Activated CD4-positive, alpha-beta T cell treated with anti-CD3 and anti-CD28 coated beads, Interleukin-2, amount 50 U/mL, for 16 hours (primary cell): ENCODE data around the gene ALOX15B.
A peak's percentile ranks its signal among the peaks of the same experiment; 100 is the strongest.
"Not testable (repeated sequence)": the region's sequence is repeated elsewhere in the genome, so short reads cannot be mapped to it uniquely, and the experiment has no call there.

Source experiments
- DNase-seq: peaks from one replicate; pipeline ENCODE4 v3.0.0-alpha.2; 2020

Gene ALOX15B

DNA sequence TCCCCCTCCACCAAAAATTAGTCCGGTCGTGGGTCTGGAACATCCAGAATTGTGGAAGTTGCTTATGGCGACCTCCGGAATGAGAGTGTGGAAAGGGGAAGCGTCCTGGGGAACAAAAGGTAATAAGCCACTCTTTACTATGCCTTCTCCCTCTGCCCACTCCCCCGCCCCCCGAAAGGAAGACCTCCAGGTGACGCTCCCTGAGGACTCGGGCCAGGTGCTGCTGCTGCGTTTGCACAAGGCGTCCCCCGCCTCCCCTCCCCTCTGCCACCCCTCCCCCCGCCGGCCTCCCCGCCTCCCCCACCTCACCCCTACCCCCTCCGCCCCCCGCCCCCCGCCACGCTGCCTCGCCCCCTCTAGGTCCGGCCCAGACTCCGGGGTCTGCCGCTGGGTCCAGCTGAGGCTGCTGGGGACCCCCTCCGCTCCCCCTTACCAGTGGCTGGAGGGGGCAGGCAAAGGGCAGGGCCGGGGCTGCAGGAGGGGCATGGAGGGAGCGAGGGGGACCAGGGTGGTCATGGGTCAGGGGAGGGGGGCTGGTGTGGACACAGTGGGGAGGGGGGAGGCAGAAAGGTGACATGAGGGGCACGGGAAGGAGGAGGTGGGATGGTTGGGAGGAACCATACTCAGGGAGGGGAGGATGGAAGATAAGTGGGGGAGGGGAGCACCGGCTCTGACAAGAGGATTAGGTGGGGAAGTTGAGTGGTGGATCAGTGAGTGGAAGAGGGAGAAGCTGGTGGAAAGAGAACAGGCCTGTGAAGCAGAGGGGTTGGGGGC lies 25.1 kb downstream of the ALOX15B start:
- no peak for DNase-seq

GRCh38 chr17:8064561-8065019 lies 25.7 kb downstream of the ALOX15B start:
- DNase-seq = no peak

DNA sequence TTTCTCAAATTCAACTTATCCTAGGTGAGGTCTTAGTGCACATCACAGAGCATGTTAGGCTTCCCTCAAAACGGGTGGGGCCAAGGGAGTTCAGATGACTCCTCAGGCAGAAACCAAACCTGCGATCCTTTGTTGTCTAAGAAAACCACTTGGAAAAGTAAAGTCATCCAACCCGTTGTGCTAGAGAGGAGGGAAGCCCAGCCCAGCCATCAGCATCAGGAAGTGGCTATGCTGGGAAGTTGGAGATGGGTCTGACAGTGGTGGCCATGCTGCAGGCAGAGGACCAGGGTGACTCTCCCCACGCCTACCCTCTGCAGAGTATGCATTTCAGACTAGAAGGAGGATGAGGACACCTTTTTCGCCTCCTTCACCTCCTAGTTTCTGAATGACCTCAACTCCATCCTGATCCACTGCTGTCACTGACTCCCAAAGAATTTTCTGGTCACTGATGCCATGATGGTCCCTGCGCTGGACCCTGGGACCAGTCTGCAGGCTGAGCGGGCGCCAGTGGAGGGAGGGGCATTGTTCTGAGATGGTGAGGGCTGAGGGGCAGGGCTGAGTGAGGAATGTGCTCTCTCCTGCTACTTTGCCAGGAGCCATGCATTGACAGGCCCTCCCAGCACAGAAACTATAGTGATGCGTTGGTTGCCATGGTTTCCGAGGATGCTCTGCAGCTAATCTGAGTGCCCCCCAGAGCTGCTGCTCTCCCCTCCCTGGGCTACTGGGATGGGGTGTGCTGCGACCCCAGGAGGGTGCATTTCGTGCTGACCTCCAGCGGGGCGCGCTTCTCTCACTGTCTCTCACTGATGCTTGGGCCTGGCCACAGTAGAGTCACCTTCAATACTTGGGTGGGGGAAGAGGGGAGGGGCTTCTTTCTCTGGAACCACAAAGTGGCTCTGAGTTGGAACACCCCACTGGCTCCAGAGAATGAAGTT lies 28.2 kb downstream of the ALOX15B start:
- DNase-seq = no peak

- DNase-seq = no peak
Observed at GRCh38 chr17:8067806-8068205, 28.9 kb downstream of the ALOX15B start.

DNA sequence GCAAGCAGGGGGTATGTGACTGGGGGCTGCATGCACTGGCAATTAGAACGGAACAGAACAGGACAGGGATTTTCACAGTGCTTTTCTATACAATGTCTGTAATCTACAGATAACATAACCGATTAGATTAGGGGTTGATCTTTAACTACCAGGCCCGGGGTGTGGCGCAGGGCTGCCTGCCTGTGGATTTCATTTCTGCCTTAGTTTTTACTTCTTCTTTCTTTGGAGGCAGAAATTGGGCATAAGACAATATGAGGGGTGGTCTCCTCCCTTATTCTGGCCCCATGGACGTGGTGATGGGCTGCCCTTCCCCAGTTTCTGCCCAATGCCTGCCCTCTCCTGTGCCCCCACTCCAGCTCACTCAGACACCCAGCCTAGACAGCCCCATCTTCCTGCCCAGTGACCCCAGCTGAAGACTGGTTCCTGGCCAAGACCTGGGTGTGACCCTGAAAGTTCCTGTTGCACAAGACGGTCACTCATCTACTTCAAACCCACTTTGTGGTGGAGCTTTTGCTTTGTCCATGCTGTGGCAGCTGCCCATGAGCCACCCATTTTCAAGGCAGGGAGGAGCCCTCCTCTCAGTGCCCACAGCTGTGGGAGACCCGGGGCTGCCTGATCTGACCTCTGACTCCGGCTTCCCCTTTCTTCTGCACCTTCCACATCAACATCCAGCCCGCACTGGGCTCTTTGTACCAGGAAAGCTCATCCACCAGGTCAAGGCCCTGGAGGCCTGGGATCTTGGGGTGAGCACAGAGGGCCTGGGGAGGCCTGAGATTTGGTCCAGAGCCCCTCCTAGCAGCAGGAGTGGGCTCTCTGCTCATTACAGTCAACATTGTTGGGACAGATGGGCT lies 30.1 kb downstream of the ALOX15B start:
- DNase-seq = no peak

DNA sequence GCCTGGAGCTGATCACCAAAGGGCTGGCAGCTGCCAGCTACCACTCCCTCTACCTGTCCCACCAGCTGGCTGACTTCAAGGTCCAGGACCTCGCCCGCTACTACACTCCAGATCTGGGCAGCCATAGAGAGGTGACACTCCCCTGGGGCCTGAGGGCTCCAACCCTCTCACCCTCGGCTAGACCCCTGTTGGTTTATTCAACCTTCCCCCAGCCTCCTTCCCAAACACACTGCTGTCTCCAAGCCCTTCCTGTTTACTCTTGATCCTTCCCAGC lies 30.7 kb downstream of the ALOX15B start:
- DNase-seq = no peak

GRCh38 chr17:8071496-8071895 lies 32.6 kb downstream of the ALOX15B start:
- no peak for DNase-seq

DNA sequence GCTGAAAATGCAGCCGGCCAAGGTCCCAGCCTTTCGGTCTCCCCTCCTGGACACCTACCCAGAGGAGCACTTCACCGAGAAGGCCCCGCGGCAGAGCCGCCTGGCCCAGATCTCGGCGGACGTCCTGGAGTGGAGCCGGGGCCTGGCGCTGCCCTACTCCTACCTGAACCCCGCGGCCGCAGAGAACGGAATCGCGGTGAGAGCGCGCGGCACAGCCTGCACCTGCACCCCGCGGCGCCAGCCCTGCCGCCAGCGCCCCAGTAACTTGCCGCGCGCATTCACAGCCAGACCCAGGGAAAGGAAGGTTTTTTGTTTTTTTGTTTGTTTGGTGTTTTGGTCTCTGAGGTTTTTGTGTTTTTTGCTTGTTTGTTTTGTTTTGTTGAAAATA lies 33.5 kb downstream of the ALOX15B start:
- no peak for DNase-seq

GRCh38 chr17:8072729-8073461 lies 34.0 kb downstream of the ALOX15B start:
- peak; percentile 12 for DNase-seq

DNA sequence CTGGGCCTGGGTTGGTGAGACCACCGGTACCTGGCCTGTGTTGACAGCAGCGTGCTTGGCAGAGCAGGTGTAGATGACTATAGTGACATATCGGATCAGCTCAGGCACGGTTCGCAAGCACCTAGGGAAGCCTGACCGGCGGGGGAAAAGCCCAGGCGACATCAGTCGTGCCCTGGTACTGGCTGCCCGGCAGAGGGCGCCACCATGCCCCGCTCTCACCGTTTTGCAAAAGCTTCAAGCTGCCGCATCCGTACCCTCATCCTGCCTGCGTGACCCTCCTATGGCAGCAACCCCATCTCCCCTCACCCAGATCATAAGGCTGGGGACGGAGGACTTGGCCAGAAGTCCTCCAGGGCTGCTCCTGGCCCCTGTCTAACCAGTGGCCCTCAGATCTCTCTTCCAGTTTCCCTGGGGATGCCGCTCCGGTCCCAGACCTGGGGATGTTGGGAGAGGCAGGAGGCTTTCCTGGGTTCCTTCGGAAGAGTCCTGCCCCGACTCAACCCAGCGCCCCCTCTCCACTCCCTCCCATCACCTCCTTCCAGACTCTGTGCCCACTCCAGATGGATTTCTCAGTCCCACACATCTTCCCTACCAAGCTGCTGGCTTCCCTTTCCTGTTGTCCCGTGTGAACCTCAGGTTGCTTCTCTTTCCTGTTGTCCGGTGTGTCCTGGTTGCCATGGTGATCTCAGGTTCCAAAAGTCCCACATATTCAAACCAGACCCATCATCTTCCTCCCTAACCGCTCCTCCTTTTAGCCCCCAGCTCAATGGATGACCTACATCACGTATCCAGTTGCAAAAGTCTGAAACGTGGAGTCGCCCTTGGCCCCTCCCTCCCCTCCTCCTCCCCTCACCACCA lies 35.0 kb downstream of the ALOX15B start:
- peak; percentile 84 for DNase-seq

DNA sequence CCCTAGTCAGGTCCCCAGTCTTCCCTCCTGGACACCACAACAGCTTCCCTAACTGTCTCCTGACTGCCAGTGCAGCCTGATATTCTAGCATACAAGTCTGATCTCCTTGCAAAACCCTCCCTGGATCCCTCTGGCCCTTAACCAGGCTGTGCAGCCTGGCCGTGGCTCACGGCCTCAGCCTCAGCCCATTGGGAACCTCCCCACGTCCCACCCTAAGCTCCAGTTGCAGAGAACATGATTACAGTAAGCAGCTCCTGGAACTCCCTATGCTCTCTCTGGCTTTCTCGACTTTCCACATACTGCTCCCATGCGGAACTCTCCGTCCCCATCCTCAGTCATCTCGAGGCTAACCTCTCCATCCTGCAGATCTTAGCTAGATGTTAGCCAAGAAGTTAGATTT lies 35.7 kb downstream of the ALOX15B start:
- no peak for DNase-seq

GRCh38 chr17:8075081-8075480 lies 36.2 kb downstream of the ALOX15B start:
- DNase-seq = no peak

DNA sequence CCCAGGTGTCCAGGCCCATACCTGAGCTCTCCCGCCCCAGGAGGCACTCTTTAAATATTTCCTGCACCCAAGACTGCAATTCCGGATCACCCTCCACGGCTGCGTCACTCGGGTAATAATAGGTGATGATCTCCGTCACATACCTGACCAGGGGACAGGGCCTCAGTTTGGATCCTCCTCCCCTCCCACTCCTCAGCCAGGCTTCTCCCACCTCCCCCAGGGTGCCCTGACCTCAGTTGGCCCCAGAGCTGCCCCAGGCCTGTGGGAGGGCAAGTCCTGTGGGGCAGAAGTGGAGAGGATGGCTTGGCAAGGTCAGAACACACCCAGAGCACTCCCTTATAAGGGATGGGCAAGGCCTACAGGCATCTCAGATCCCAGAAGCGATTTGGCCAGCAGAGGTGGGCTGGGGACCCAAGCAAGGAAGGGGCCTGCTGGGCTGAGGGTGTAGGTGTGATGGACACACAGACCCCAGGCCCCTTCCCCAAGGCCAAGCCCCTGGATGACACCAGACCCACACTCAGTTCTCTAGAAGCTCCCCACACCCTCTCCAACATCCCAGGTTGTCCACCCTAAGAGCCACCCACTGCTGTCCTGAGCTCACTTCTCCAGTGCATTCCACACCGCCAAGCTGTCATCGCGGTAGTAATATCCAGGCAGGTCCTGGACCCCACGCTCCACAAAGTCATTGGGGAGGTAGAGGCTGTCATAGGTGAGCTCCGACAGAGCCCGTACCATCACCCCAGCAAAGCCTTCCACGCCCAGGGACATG lies 36.9 kb downstream of the ALOX15B start:
- DNase-seq = no peak

GRCh38 chr17:8076502-8077266 lies 37.8 kb downstream of the ALOX15B start:
- no peak for DNase-seq

DNA sequence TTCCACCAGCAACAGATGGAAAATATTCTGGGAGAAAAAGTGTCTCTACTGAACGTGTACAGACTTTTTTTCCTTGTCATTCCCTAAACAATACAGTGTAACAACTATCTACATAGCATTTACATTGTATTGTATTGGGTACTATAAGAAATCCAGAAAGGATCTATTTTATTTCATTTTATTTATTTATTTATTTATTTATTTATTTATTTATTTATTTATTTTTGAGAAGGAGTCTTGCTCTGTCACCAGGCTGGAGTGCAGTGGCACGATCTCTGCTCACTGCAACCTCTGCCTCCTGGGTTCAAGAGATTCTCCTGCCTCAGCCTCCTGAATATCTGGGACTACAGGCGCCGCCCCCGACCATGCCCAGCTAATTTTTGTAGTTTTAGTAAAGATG lies 39.1 kb downstream of the ALOX15B start:
- DNase-seq = not testable (repeated sequence)

GRCh38 chr17:8079291-8080207 lies 40.7 kb downstream of the ALOX15B start:
- peak; percentile 86 for DNase-seq

GRCh38 chr17:8080208-8080798 lies 41.4 kb downstream of the ALOX15B start:
- DNase-seq = no peak

DNA sequence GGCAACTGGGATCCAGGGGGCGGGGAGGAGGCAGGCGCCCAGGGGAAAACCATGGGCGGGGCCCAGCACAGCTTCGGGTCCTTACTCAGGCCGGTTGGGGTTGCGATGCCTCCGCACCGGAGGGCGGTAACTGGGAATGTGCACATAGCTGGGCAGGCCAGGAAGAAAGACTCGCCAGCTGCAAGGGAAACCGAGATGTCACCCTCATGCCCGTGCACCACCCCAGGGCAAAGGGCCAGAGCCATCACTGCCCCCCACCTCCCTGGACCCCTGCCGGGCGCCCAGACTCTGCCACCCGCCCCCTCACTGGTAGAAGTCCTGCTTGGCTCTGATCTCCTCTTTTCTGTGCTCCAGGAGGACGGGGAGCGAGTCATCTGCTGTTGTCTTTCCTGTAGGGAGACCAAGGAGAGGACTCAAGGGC lies 42.0 kb downstream of the ALOX15B start:
- no peak for DNase-seq
